NB4 (cell line): Measurements from ENCODE around the gene PDE4D.

Experiments
- TF ChIP-seq, protein P1 (sequence below): IDR thresholded peaks from 2 replicates; pipeline ENCODE4 v1.6.1; 2011; ENCODE audit warnings: low read depth, low read length
- TF ChIP-seq, protein P2 (sequence below): IDR thresholded peaks from one replicate; pipeline ENCODE4 v1.5.1; 2012; ENCODE audit warnings: low read depth, low read length

DNA sequence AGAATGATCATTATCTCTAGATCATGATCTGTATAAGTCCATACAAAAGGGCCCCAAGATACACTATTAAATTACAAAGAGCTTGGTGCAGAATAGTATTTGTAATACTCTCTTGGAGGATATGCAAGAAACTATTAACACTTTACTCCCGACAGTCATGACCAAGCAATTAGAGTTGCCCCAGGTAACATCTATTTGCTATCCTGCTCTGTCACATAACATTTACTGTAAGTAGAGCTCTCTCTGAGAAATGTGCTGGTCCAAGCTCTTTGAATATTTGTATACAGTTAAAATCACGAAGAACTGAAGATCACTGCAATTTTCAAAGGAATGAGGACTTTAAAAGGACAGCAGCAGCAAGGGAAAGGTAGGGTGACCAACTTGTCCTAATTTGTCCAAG, 757.0 kb downstream of the PDE4D start:
- TF ChIP-seq, protein P1, sequence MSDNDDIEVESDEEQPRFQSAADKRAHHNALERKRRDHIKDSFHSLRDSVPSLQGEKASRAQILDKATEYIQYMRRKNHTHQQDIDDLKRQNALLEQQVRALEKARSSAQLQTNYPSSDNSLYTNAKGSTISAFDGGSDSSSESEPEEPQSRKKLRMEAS, result no peak
- TF ChIP-seq, protein P2, sequence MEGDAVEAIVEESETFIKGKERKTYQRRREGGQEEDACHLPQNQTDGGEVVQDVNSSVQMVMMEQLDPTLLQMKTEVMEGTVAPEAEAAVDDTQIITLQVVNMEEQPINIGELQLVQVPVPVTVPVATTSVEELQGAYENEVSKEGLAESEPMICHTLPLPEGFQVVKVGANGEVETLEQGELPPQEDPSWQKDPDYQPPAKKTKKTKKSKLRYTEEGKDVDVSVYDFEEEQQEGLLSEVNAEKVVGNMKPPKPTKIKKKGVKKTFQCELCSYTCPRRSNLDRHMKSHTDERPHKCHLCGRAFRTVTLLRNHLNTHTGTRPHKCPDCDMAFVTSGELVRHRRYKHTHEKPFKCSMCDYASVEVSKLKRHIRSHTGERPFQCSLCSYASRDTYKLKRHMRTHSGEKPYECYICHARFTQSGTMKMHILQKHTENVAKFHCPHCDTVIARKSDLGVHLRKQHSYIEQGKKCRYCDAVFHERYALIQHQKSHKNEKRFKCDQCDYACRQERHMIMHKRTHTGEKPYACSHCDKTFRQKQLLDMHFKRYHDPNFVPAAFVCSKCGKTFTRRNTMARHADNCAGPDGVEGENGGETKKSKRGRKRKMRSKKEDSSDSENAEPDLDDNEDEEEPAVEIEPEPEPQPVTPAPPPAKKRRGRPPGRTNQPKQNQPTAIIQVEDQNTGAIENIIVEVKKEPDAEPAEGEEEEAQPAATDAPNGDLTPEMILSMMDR, result no peak
